Pancreas (tissue), 10 donors: ENCODE data around the gene PLEKHO2. TPM values are rescaled to one million over a fixed set of nuclear protein-coding genes. Genes with fewer than 3 reads are reported as not detected.

ENCODE experiments used
- ATAC-seq, 4 donors: fragments of 200-7000 bp; cut with Tn5 transposase; one replicate each; pipeline versions ENCODE4 v1.8.0 to v1.9.1; 2020; ENCODE audit warnings: mild to moderate bottlenecking in 4 of 4, moderate library complexity in 4 of 4
- DNase-seq, 6 donors: peaks; one replicate each; pipeline ENCODE4 v3.0.0-alpha.2; 2020
- FAIRE-seq: peaks from 2 replicates; lab custom pipeline; 2012; peaks lifted over from hg19 to GRCh38; lab: Jason Lieb, UNC
- H3K27ac ChIP-seq, 4 donors: fragments of 200-600 bp; sonication (generic); 1 replicate in 3 of 4; 2 replicates in 1 of 4; pipeline versions ENCODE4 v1.5.0 to v1.8.0; 2020
- H3K27me3 ChIP-seq, 4 donors: fragments of 200-600 bp; one replicate each; pipeline ENCODE4 v1.8.0; 2021
- H3K36me3 ChIP-seq, 3 donors: fragments of 200-600 bp; sonication (generic) in 1 of 3; one replicate each; pipeline versions ENCODE4 v1.5.0 to v1.8.0; 2020 to 2021
- H3K4me1 ChIP-seq, 3 donors: fragments of 200-600 bp; one replicate each; pipeline ENCODE4 v1.8.0; 2021
- H3K4me3 ChIP-seq, 4 donors: fragments of 200-600 bp; sonication (generic) in 2 of 4; one replicate each; pipeline versions ENCODE4 v1.5.0 to v1.8.0; 2020 to 2021
- H3K9me3 ChIP-seq, 4 donors: fragments of 200-600 bp; one replicate each; pipeline ENCODE4 v1.8.0; 2021
- WGBS, 2 donors: extraction: QIAGEN DNeasy Blood & Tissue Kit; methylation state at CpG; one replicate each; pipeline ENCODE4 v1.1.7; 2013; 5-methylcytosine and 5-hydroxymethylcytosine counted together
- intact Hi-C, 3 donors: fragments of 100-400 bp; cut with DNase I; formaldehyde crosslinking; loops; one replicate each; pipeline versions ENCODE4 v1.11.1 to v1.14.2; 2022
- polyA plus RNA-seq, 2 donors: library from polyadenylated mRNA; stranded (reverse); fragments of 200-250 nt; gene quantifications; one replicate each; pipeline ENCODE4 v1.2.3, GENCODE V29; 2013
- total RNA-seq, 6 donors: library from RNA; stranded (reverse); fragmentation: NEBNext Ultra II Directional in 4 of 6; extraction: Animal tissue kit (Norgen Biotek cat#: 25700) in 4 of 6; gene quantifications; one replicate each; pipeline versions ENCODE4 v1.2.1 to v1.2.4, GENCODE V29; 2021 to 2023
- TF ChIP-seq, protein P1 (sequence below), 4 donors: fragments of 200-600 bp; sonication (generic) in 3 of 4; IDR thresholded peaks; one replicate each; pipeline versions ENCODE4 v1.5.0 to v1.8.0; 2021; ENCODE audit warnings: antibody characterized with exemption in 4 of 4
- donor health status: healthy with polysubstance abuse.
- donor health status: DM: no; HTN: no; CAD: no; lungs with moderate emphysema.
- donor health status: DM: no; HTN: no; CAD: no.
- donor health status: control.
- donor health status: control.
- donor health status: Bipolar disorder and iron deficiency.
- donor health status: DM: yes; HTN: yes; CAD: no.
- donor health status: DM: no; HTN: no; CAD: no.
- donor health status: DM: no; HTN: no; CAD: no.
- donor health status: DM: yes; HTN: yes; CAD: no.

PLEKHO2 gene
- total and polyA plus RNA-seq, 8 donors = 1.3 to 13.5 (median 5.3) TPM

- TF ChIP-seq, protein P1, sequence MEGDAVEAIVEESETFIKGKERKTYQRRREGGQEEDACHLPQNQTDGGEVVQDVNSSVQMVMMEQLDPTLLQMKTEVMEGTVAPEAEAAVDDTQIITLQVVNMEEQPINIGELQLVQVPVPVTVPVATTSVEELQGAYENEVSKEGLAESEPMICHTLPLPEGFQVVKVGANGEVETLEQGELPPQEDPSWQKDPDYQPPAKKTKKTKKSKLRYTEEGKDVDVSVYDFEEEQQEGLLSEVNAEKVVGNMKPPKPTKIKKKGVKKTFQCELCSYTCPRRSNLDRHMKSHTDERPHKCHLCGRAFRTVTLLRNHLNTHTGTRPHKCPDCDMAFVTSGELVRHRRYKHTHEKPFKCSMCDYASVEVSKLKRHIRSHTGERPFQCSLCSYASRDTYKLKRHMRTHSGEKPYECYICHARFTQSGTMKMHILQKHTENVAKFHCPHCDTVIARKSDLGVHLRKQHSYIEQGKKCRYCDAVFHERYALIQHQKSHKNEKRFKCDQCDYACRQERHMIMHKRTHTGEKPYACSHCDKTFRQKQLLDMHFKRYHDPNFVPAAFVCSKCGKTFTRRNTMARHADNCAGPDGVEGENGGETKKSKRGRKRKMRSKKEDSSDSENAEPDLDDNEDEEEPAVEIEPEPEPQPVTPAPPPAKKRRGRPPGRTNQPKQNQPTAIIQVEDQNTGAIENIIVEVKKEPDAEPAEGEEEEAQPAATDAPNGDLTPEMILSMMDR (IDR thresholded peaks at IDR 0.05) = no peak
- H3K36me3 ChIP-seq = no peaks in the 10 kb centered on the region
- DNase-seq (no peak), FAIRE-seq (no peak), ATAC-seq (no peak)
- intact Hi-C loops = loop anchor here in 1 of 3 donors (5.0 kb wide), 1 partner anchor 174 kb away; no protein-coding TSS in a partner anchor
- no peaks in the 10 kb centered on the region for H3K9me3 ChIP-seq
- WGBS, 2 donors = 88 to 92% methylated on average over 3 of the region's 3 CpGs
- no peak overlapping the region for H3K4me3 ChIP-seq
- H3K4me1 ChIP-seq = no peaks in the 10 kb centered on the region
- H3K27ac ChIP-seq = no peak overlapping the region
- peaks cover 0 to 3% (median 0%) of the 10 kb centered on the region in 4 donors for H3K27me3 ChIP-seq
Observed at GRCh38 chr15:64906402-64906801, 64.7 kb downstream of the PLEKHO2 start.

DNA sequence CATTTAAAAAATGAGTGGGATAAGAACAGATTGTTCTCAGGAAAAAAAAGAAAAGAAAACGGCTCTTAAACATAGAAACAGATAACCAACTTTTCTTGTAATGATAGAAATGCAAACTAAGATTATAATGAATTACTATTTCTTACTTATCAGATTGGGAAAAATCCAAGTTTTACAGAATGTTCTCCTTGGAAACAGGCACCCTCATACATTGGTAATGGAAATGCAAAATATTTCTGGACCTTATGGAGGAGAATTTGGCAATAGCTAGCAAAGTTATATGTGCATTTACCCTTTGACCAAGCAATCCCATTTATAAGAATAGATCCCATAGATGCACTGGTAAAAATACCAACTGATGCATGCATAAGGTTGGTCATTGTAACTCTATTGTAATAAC is 66.3 kb downstream of the PLEKHO2 start:
- no peaks in the 10 kb centered on the region for H3K4me1 ChIP-seq

GRCh38 chr15:64909546-64909945 is 67.8 kb downstream of the PLEKHO2 start:
- H3K9me3 ChIP-seq = no peaks in the 10 kb centered on the region
- TF ChIP-seq, protein P1 (IDR thresholded peaks at IDR 0.05) = no peak
- ATAC-seq = no peak
- intact Hi-C loops = loop anchor here in 1 of 3 donors (5.0 kb wide), 1 partner anchor 177 kb away; no protein-coding TSS in a partner anchor
- 73 to 96% methylated on average over 3 of the region's 3 CpGs for WGBS, 2 donors
- no peak for DNase-seq
- peaks cover 0 to 3% (median 0%) of the 10 kb centered on the region in 4 donors for H3K27me3 ChIP-seq
- no peak for FAIRE-seq
- H3K36me3 ChIP-seq = no peaks in the 10 kb centered on the region
- no peaks in the 10 kb centered on the region for H3K4me1 ChIP-seq
- H3K27ac ChIP-seq = no peak overlapping the region
- no peak overlapping the region for H3K4me3 ChIP-seq

More for the DNA sequence above, 66.3 kb downstream of the PLEKHO2 start:
- ATAC-seq (no peak), FAIRE-seq (no peak), DNase-seq (no peak)
- Histone ChIP-seq H3K4me3 (no peak overlapping the region), H3K36me3 (no peaks in the 10 kb centered on the region), H3K9me3 (no peaks in the 10 kb centered on the region), H3K27me3 (peaks cover 0 to 3% (median 0%) of the 10 kb centered on the region in 4 donors), H3K27ac (no peak overlapping the region)
- TF ChIP-seq, protein P1 (IDR thresholded peaks at IDR 0.05) = no peak
- WGBS, 2 donors = 23 to 30% methylated on average over 1 of the region's 1 CpG
- intact Hi-C loops = loop anchor here in 1 of 3 donors (5.0 kb wide), 1 partner anchor 176 kb away; no protein-coding TSS in a partner anchor

GRCh38 chr15:64911311-64912186 is 69.8 kb downstream of the PLEKHO2 start, which contains the start of gene ANKDD1A:
ANKDD1A (plus strand) TSS chr15:64911902; CDS start chr15:64911931, 29 bp downstream.
- TF ChIP-seq, protein P1 (IDR thresholded peaks at IDR 0.05) = no peak
- Histone ChIP-seq H3K27me3 (peaks cover 0 to 3% (median 0%) of the 10 kb centered on the region in 4 donors), H3K4me1 (no peaks in the 10 kb centered on the region), H3K4me3 (peak within 1 kb of the TSS; percentile 40 to 70 (median 51)), H3K27ac (no peak within 1 kb of the TSS), H3K36me3 (no peaks in the 10 kb centered on the region), H3K9me3 (no peaks in the 10 kb centered on the region)
- FAIRE-seq (no peak), ATAC-seq (peak; percentile 93 to 97 (median 95)), DNase-seq (peak; percentile 55 to 83 (median 64))
- 2 to 4% methylated on average over 60 to 72 of the region's 72 CpGs for WGBS, 2 donors
- intact Hi-C loops = loop anchor here in 1 of 3 donors (10.0 kb wide), 1 partner anchor 177 kb away; no protein-coding TSS in a partner anchor
